ENCODE data around the gene NOX4.
"Not testable (repeated sequence)": the region's sequence is repeated elsewhere in the genome, so short reads cannot be mapped to it uniquely, and the experiment has no call there.

DNA sequence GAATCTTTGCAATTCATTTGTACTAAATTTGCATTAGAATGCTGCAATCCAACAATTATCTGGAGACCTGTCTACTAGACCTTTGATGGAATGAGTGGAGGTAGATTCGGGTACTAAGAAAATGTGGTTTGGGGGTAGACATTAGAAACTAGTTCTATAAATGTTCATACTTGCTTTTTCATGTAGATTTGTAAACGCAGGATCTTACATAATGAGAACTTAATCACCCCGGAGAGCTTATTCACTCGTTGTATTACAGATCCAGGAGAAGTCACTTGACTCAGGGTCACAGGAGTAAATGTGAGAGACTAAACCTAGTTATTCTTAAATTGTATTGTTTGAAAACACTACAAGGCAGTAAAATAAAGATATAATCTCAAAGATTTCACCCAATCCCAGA lies 159.2 kb downstream of the NOX4 start:
- TF ChIP-seq, protein P1, sequence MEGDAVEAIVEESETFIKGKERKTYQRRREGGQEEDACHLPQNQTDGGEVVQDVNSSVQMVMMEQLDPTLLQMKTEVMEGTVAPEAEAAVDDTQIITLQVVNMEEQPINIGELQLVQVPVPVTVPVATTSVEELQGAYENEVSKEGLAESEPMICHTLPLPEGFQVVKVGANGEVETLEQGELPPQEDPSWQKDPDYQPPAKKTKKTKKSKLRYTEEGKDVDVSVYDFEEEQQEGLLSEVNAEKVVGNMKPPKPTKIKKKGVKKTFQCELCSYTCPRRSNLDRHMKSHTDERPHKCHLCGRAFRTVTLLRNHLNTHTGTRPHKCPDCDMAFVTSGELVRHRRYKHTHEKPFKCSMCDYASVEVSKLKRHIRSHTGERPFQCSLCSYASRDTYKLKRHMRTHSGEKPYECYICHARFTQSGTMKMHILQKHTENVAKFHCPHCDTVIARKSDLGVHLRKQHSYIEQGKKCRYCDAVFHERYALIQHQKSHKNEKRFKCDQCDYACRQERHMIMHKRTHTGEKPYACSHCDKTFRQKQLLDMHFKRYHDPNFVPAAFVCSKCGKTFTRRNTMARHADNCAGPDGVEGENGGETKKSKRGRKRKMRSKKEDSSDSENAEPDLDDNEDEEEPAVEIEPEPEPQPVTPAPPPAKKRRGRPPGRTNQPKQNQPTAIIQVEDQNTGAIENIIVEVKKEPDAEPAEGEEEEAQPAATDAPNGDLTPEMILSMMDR (IDR thresholded peaks at IDR 0.05), result not testable (repeated sequence)
- TF ChIP-seq EP300 (IDR thresholded peaks at IDR 0.05), result not testable (repeated sequence)
